ENCODE data around the gene TM9SF2. TPM values are rescaled to one million over a fixed set of nuclear protein-coding genes. Genes with fewer than 3 reads are reported as not detected.

Gene TM9SF2
- total and polyA plus RNA-seq, 9 of the 15 experiments (the other 6 are each of a cell fraction or from before 2014, with no cell fraction given), result 23.3 to 83.2 (median 55.1) TPM

DNA sequence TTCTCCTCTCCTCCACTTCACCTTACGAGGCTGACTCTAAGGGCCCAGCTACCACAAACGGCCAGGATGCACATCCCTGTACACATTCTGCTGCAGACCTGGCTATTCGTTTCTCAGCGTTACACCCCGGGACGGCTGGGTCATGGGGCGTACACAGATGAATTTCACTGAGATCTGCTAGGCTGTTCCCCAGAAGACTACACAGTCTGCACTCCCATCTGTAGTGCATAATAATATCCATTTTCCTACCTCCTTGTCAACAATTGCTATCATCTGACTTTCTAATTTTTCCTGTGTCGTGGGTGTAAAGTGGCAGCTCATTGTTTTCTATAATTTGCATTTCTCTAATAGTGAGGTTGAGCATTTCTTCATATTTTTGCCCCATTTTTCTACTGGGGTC lies 85.7 kb downstream of the TM9SF2 start (continued):
- TF ChIP-seq FOS (IDR thresholded peaks at IDR 0.05; ENCODE audit: extremely low read depth, insufficient read length), result no peak
- TF ChIP-seq TARDBP (IDR thresholded peaks at IDR 0.05), result no peak
- TF ChIP-seq HDAC3 (IDR thresholded peaks at IDR 0.05; ENCODE audit: borderline replicate concordance, partially characterized antibody), result no peak

DNA sequence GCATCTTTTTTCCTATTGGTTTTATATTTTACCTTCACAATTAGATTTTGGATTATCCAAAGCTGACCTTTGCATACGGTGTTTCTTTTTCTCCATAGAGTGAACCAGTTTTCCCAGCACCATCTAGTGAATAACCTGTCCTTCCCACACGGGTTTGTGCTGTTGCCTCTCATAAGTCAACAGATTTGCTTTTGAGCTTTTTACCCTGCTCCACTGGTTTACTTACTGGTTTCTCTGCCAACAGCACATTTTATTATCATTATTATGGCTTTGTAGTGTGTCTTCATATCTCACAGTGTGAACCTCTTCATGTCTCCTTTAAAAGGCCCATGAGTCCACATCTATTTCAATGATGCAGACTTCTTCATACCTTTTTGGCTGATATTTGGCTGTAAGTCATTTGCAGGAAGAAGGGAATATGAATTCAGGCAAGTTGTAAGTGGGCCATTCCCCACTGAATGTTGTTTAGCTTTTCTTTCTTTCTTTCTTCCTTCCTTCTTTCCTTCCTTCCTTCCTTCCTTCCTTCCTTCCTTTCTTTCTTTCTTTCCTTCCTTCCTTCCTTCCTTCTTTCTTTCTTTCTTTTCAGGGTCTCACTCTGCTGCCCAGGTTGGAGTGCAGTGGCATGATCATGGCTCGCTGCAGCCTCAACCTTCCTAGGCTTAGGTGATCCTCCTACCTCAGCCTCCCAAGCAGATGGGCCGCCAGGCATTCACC lies 86.8 kb downstream of the TM9SF2 start:
- ChIA-PET POLR2A (interaction anchor here (0.6 kb wide), 1 partner anchor 12 kb away, joined by 3 read pairs; no protein-coding TSS in a partner anchor), CTCF (ENCODE audit: low intra/inter-chr PET ratio) (no interaction called here)
- Histone ChIP-seq H3K4me3 (no peak overlapping the region), H3K27me3 (ENCODE audit: control insufficient read depth in 2 of 2, insufficient read depth in 2 of 2, low read length in 2 of 2) (peaks cover 0 to 8% of the 10 kb centered on the region in 2 experiments; a peak in 1 of 5 replicates), H3K9ac (ENCODE audit: insufficient read depth in 1 of 2, low read depth in 2 of 2, low read length in 2 of 2) (no peak overlapping the region), H3K9me3 (replicated peaks; ENCODE audit: control insufficient read depth, insufficient read depth, low read depth, low read length) (no peaks in the 10 kb centered on the region), H2AFZ (ENCODE audit: low read depth, low read length) (no peak overlapping the region), H3K36me3 (ENCODE audit: control insufficient read depth, insufficient read depth, low read length) (no peaks in the 10 kb centered on the region), H4K20me1 (replicated peaks; ENCODE audit: control insufficient read depth, insufficient read depth, low read length) (no peaks in the 10 kb centered on the region), H3K27ac (ENCODE audit: extremely low read depth, low read depth, low read length) (no peak overlapping the region), H3K9me1 (ENCODE audit: control insufficient read depth, insufficient read depth, low read length) (no peaks in the 10 kb centered on the region), H3K4me1 (replicated peaks in 1 of 2; ENCODE audit: control insufficient read depth in 2 of 2, insufficient read depth in 2 of 2, low read length in 2 of 2) (no peaks in the 10 kb centered on the region; a peak in 1 of 5 replicates), H3K4me2 (ENCODE audit: insufficient read depth, low read length) (no peak overlapping the region), H3K79me2 (ENCODE audit: control insufficient read depth, insufficient read depth, low read length) (no peaks in the 10 kb centered on the region)
- intact Hi-C loops (cut with micrococcal nuclease), result no loop called here
- no TSS peak for BruUV-seq (replicated peaks)
- ATAC-seq (no peak), FAIRE-seq (no peak), DNase-seq (ENCODE audit: extremely low read depth in 1 of 4, low spot score in 3 of 4) (no peak)
- in situ Hi-C loops (cut with MboI), result no loop called here
- TF ChIP-seq, protein P1, sequence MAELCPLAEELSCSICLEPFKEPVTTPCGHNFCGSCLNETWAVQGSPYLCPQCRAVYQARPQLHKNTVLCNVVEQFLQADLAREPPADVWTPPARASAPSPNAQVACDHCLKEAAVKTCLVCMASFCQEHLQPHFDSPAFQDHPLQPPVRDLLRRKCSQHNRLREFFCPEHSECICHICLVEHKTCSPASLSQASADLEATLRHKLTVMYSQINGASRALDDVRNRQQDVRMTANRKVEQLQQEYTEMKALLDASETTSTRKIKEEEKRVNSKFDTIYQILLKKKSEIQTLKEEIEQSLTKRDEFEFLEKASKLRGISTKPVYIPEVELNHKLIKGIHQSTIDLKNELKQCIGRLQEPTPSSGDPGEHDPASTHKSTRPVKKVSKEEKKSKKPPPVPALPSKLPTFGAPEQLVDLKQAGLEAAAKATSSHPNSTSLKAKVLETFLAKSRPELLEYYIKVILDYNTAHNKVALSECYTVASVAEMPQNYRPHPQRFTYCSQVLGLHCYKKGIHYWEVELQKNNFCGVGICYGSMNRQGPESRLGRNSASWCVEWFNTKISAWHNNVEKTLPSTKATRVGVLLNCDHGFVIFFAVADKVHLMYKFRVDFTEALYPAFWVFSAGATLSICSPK (IDR thresholded peaks at IDR 0.05; ENCODE audit: borderline replicate concordance), result no peak
- TF ChIP-seq, protein P2, sequence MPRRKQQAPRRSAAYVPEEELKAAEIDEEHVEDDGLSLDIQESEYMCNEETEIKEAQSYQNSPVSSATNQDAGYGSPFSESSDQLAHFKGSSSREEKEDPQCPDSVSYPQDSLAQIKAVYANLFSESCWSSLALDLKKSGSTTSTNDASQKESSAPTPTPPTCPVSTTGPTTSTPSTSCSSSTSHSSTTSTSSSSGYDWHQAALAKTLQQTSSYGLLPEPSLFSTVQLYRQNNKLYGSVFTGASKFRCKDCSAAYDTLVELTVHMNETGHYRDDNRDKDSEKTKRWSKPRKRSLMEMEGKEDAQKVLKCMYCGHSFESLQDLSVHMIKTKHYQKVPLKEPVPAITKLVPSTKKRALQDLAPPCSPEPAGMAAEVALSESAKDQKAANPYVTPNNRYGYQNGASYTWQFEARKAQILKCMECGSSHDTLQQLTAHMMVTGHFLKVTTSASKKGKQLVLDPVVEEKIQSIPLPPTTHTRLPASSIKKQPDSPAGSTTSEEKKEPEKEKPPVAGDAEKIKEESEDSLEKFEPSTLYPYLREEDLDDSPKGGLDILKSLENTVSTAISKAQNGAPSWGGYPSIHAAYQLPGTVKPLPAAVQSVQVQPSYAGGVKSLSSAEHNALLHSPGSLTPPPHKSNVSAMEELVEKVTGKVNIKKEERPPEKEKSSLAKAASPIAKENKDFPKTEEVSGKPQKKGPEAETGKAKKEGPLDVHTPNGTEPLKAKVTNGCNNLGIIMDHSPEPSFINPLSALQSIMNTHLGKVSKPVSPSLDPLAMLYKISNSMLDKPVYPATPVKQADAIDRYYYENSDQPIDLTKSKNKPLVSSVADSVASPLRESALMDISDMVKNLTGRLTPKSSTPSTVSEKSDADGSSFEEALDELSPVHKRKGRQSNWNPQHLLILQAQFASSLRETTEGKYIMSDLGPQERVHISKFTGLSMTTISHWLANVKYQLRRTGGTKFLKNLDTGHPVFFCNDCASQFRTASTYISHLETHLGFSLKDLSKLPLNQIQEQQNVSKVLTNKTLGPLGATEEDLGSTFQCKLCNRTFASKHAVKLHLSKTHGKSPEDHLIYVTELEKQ (CRISPR knock-in tag; IDR thresholded peaks at IDR 0.05), result no peak
- TF ChIP-seq, protein P3, sequence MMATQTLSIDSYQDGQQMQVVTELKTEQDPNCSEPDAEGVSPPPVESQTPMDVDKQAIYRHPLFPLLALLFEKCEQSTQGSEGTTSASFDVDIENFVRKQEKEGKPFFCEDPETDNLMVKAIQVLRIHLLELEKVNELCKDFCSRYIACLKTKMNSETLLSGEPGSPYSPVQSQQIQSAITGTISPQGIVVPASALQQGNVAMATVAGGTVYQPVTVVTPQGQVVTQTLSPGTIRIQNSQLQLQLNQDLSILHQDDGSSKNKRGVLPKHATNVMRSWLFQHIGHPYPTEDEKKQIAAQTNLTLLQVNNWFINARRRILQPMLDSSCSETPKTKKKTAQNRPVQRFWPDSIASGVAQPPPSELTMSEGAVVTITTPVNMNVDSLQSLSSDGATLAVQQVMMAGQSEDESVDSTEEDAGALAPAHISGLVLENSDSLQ (IDR thresholded peaks at IDR 0.05), result no peak
- TF ChIP-seq THRAP3 (IDR thresholded peaks at IDR 0.05; ENCODE audit: borderline replicate concordance) (no peak), ZZZ3 (IDR thresholded peaks at IDR 0.05) (no peak), ARHGAP35 (IDR thresholded peaks at IDR 0.05; ENCODE audit: partially characterized antibody) (no peak), ZNF57 (CRISPR knock-in tag; IDR thresholded peaks at IDR 0.05) (no peak), FOXJ3 (CRISPR knock-in tag; IDR thresholded peaks at IDR 0.05) (no peak)
- TF ChIP-seq, protein P4, sequence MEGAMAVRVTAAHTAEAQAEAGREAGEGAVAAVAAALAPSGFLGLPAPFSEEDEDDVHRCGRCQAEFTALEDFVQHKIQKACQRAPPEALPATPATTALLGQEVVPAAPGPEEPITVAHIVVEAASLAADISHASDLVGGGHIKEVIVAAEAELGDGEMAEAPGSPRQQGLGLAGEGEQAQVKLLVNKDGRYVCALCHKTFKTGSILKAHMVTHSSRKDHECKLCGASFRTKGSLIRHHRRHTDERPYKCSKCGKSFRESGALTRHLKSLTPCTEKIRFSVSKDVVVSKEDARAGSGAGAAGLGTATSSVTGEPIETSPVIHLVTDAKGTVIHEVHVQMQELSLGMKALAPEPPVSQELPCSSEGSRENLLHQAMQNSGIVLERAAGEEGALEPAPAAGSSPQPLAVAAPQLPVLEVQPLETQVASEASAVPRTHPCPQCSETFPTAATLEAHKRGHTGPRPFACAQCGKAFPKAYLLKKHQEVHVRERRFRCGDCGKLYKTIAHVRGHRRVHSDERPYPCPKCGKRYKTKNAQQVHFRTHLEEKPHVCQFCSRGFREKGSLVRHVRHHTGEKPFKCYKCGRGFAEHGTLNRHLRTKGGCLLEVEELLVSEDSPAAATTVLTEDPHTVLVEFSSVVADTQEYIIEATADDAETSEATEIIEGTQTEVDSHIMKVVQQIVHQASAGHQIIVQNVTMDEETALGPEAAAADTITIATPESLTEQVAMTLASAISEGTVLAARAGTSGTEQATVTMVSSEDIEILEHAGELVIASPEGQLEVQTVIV (CRISPR knock-in tag; IDR thresholded peaks at IDR 0.05; ENCODE audit: borderline replicate concordance), result no peak
- 15% methylated on average over 3 of the region's 4 CpGs for WGBS (ENCODE audit: insufficient coverage, low coverage, missing lambda C conversion rate)
